ENCODE data around the gene ZNF367. TPM values are rescaled to one million over a fixed set of nuclear protein-coding genes. Genes with fewer than 3 reads are reported as not detected.

The ZNF367 gene
- total and polyA plus RNA-seq, 7 donors: 0.28 to 3.5 (median 1.4) TPM

GRCh38 chr9:96448546-96449170 is 30.5 kb upstream of the ZNF367 start:
- Histone ChIP-seq H3K27me3 (no peaks in the 10 kb centered on the region), H3K36me3 (no peaks in the 10 kb centered on the region), H3K4me3 (no peak overlapping the region), H3K9me3 (no peaks in the 10 kb centered on the region), H3K4me1 (peaks cover 0 to 20% (median 8%) of the 10 kb centered on the region in 4 donors), H3K27ac (peak overlapping the region in 1 of 4 donors; percentile 92)
- 82 to 89% methylated on average over 11 of the region's 11 CpGs for WGBS, 2 donors
- intact Hi-C loops (cut with DNase I): loop anchor here (5.0 kb wide), 1 partner anchor 169 kb away; the partner anchor contains the start of gene CDC14B
- DNase-seq: no peak
- TF ChIP-seq POLR2A (IDR thresholded peaks at IDR 0.05): no peak
- no peak for TF ChIP-seq POLR2AphosphoS5 (IDR thresholded peaks at IDR 0.05)
- TF ChIP-seq CTCF (IDR thresholded peaks at IDR 0.05): no peak
- TF ChIP-seq EP300 (IDR thresholded peaks at IDR 0.05): no peak

- TF ChIP-seq CTCF (IDR thresholded peaks at IDR 0.05): no peak
- no peak for TF ChIP-seq EP300 (IDR thresholded peaks at IDR 0.05)
- no peak for TF ChIP-seq POLR2AphosphoS5 (IDR thresholded peaks at IDR 0.05)
- no peak for TF ChIP-seq POLR2A (IDR thresholded peaks at IDR 0.05)
- WGBS, 2 donors: 82 to 86% methylated on average over 3 of the region's 3 CpGs
- H3K27ac ChIP-seq: no peak overlapping the region
- H3K4me1 ChIP-seq: peaks cover 0 to 20% (median 8%) of the 10 kb centered on the region in 4 donors
- no peaks in the 10 kb centered on the region for H3K9me3 ChIP-seq
- no peaks in the 10 kb centered on the region for H3K36me3 ChIP-seq
- no peak overlapping the region for H3K4me3 ChIP-seq
- intact Hi-C loops (cut with DNase I): loop anchor here (5.0 kb wide), 1 partner anchor 170 kb away; the partner anchor contains the start of gene CDC14B
- DNase-seq: no peak
- H3K27me3 ChIP-seq: no peaks in the 10 kb centered on the region
Observed at GRCh38 chr9:96447406-96447805, 29.2 kb upstream of the ZNF367 start.

DNA sequence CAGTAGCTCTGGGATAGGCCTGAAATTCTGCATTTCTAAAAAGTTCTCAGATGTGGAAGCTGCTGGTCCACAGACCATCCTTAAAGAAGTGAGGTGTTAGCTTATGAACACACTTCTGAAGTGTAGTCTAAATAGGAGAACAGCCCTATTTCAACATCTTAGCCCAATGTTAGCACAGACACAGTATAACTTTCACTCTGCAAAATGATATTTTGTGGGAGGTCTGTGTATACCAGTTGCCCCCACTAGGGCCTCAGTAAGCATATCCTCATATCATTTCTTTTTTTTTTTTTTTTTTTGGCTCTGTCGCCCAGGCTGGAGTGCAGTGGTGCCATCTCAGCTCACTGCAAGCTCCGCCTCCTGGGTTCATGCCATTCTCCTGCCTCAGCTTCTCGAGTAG is 24.3 kb upstream of the ZNF367 start:
- no peaks in the 10 kb centered on the region for H3K9me3 ChIP-seq
- DNase-seq: no peak
- no peak overlapping the region for H3K4me3 ChIP-seq
- H3K27me3 ChIP-seq: no peaks in the 10 kb centered on the region
- H3K4me1 ChIP-seq: no peaks in the 10 kb centered on the region
- intact Hi-C loops (cut with DNase I): no loop called here
- no peaks in the 10 kb centered on the region for H3K36me3 ChIP-seq
- H3K27ac ChIP-seq: no peak overlapping the region
- WGBS, 2 donors: 86 to 90% methylated on average over 3 of the region's 3 CpGs
- TF ChIP-seq POLR2A (IDR thresholded peaks at IDR 0.05) (no peak), EP300 (IDR thresholded peaks at IDR 0.05) (no peak), CTCF (IDR thresholded peaks at IDR 0.05) (no peak)

- Histone ChIP-seq H3K9me3 (no peaks in the 10 kb centered on the region), H3K4me3 (no peak overlapping the region), H3K36me3 (no peaks in the 10 kb centered on the region), H3K4me1 (no peaks in the 10 kb centered on the region), H3K27me3 (no peaks in the 10 kb centered on the region), H3K27ac (no peak overlapping the region)
- DNase-seq: no peak
- peak in 2 of 4 experiments; percentile 16 to 19 for TF ChIP-seq CTCF (IDR thresholded peaks at IDR 0.05)
- TF ChIP-seq POLR2A (IDR thresholded peaks at IDR 0.05): no peak
- intact Hi-C loops (cut with DNase I): no loop called here
- 86 to 89% methylated on average over 5 of the region's 5 CpGs for WGBS, 2 donors
Observed at GRCh38 chr9:96441798-96442445, 23.8 kb upstream of the ZNF367 start.

Measured in sigmoid colon (tissue), 7 donors.